ENCODE data around the gene WDR45. TPM values are rescaled to one million over a fixed set of nuclear protein-coding genes. Genes with fewer than 3 reads are reported as not detected.

WDR45 gene
- total RNA-seq, 1 donor from 2014 or later, result 59.9 TPM

- no peaks in the 10 kb centered on the region for H3K27me3 Mint-ChIP-seq (ENCODE audit: low read depth)
- no peak overlapping the region for H3K4me3 Mint-ChIP-seq
- no peaks in the 10 kb centered on the region for H3K36me3 Mint-ChIP-seq
- H3K4me1 Mint-ChIP-seq, result peaks cover under 1% of the 10 kb centered on the region
- TF ChIP-seq CTCF (IDR thresholded peaks at IDR 0.05; ENCODE audit: unreplicated experiment), result no peak
- H3K9me3 Mint-ChIP-seq, result no peaks in the 10 kb centered on the region
- H3K27ac Mint-ChIP-seq, result no peak overlapping the region
- no peak for DNase-seq (ENCODE audit: low spot score in 2 of 2, unreplicated experiment in 2 of 2)
Measured at GRCh38 chrX:49096419-49096818, 16.7 kb upstream of the WDR45 start.

DNA sequence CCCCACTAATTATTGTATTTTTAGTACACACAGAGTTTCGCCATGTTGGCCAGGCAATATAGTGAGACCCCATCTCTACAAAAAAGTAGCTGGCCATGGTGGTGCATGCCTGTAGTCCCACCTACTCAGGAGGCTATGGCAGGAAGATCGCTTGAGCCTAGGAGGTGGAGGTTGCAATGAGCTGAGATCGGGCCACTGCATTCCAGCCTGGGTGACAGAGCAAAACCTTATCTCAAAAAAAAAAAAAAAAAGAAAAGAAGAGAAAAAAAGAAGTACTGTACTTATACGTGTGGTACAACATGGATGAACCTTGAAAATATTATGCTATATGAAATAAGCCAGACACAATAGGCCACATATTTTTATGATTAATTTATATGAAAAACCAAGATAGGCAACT is 9.9 kb upstream of the WDR45 start:
- no peak for TF ChIP-seq CTCF (IDR thresholded peaks at IDR 0.05; ENCODE audit: unreplicated experiment)
- H3K27ac Mint-ChIP-seq, result no peak overlapping the region
- no peak overlapping the region for H3K4me3 Mint-ChIP-seq
- H3K4me1 Mint-ChIP-seq, result no peaks in the 10 kb centered on the region
- no peaks in the 10 kb centered on the region for H3K27me3 Mint-ChIP-seq (ENCODE audit: low read depth)
- H3K36me3 Mint-ChIP-seq, result no peaks in the 10 kb centered on the region
- no peaks in the 10 kb centered on the region for H3K9me3 Mint-ChIP-seq
- no peak for DNase-seq (ENCODE audit: low spot score in 2 of 2, unreplicated experiment in 2 of 2)

GRCh38 chrX:49082271-49082871 is 2.7 kb upstream of the WDR45 start:
- Mint-ChIP-seq H3K27ac (no peak overlapping the region), H3K9me3 (peaks cover 13% of the 10 kb centered on the region), H3K36me3 (peaks cover 3% of the 10 kb centered on the region), H3K4me1 (peaks cover 10% of the 10 kb centered on the region), H3K27me3 (ENCODE audit: low read depth) (no peaks in the 10 kb centered on the region), H3K4me3 (no peak overlapping the region)
- DNase-seq (ENCODE audit: low spot score in 2 of 2, unreplicated experiment in 2 of 2), result no peak
- no peak for TF ChIP-seq CTCF (IDR thresholded peaks at IDR 0.05; ENCODE audit: unreplicated experiment)

GRCh38 chrX:49077941-49078340 is 1.7 kb downstream of the WDR45 start:
- H3K27me3 Mint-ChIP-seq (ENCODE audit: low read depth), result no peaks in the 10 kb centered on the region
- peaks cover 9% of the 10 kb centered on the region for H3K9me3 Mint-ChIP-seq
- peaks cover 4% of the 10 kb centered on the region for H3K36me3 Mint-ChIP-seq
- no peak overlapping the region for H3K27ac Mint-ChIP-seq
- TF ChIP-seq CTCF (IDR thresholded peaks at IDR 0.05; ENCODE audit: unreplicated experiment), result no peak
- no peak for DNase-seq (ENCODE audit: low spot score in 2 of 2, unreplicated experiment in 2 of 2)
- H3K4me3 Mint-ChIP-seq, result no peak overlapping the region
- H3K4me1 Mint-ChIP-seq, result peaks cover 21% of the 10 kb centered on the region

GRCh38 chrX:49075347-49075746 is 4.3 kb downstream of the WDR45 start:
- TF ChIP-seq CTCF (IDR thresholded peaks at IDR 0.05; ENCODE audit: unreplicated experiment), result no peak
- no peak overlapping the region for H3K27ac Mint-ChIP-seq
- H3K4me3 Mint-ChIP-seq, result no peak overlapping the region
- no peak for DNase-seq (ENCODE audit: low spot score in 2 of 2, unreplicated experiment in 2 of 2)
- peaks cover 24% of the 10 kb centered on the region for H3K4me1 Mint-ChIP-seq
- H3K9me3 Mint-ChIP-seq, result peaks cover 5% of the 10 kb centered on the region
- H3K27me3 Mint-ChIP-seq (ENCODE audit: low read depth), result no peaks in the 10 kb centered on the region
- peaks cover 4% of the 10 kb centered on the region for H3K36me3 Mint-ChIP-seq
